Measurements from ENCODE around the gene BBS2. TPM values are rescaled to one million over a fixed set of nuclear protein-coding genes. Genes with fewer than 3 reads are reported as not detected.

BBS2 gene
- total and polyA plus RNA-seq, 2 of the 13 experiments (the other 11 are each of a cell fraction or from before 2014, with no cell fraction given) = 59.7 to 68.3 TPM

DNA sequence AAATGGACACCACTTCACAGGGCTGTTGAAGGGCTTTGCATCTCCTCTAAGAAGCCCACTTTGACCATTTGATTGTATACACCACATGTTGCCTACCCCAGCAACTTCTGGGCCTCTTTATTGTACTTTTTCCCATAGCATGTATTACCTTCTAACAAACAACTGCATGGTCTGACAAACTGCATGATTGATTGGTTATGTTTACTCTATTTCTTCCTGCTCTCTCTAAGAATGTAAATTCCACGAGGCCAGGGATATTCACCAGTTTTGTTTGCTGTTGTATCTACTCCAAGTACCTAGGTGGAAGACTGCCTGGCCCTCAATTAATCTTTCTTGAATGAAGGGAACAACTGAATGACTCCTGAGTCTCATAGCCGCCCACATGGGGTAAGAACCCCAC, 22.2 kb upstream of the BBS2 start (continued):
- TF ChIP-seq SRSF9 (IDR thresholded peaks at IDR 0.05; ENCODE audit: borderline replicate concordance, insufficient read depth, low read depth, low read length, poor library complexity, severe bottlenecking) (no peak), ZNF124 (CRISPR knock-in tag; IDR thresholded peaks at IDR 0.05) (no peak), ZNF629 (CRISPR knock-in tag; conservative IDR thresholded peaks at IDR 0.05) (peak; percentile 47; the same call in 1 of the 2 replicates), GATAD2A (CRISPR knock-in tag; IDR thresholded peaks at IDR 0.05) (no peak), ZNF510 (CRISPR knock-in tag; IDR thresholded peaks at IDR 0.05; ENCODE audit: low read depth) (no peak), RARA (CRISPR knock-in tag; IDR thresholded peaks at IDR 0.05) (peak; percentile 70), CEBPG (CRISPR knock-in tag; IDR thresholded peaks at IDR 0.05) (no peak), ZNF205 (CRISPR knock-in tag; IDR thresholded peaks at IDR 0.05) (no peak), ZNF674 (CRISPR knock-in tag; IDR thresholded peaks at IDR 0.05; ENCODE audit: low read depth) (no peak), ZSCAN31 (CRISPR knock-in tag; IDR thresholded peaks at IDR 0.05; ENCODE audit: low read depth) (no peak), KLF13 (CRISPR knock-in tag; IDR thresholded peaks at IDR 0.05) (no peak)
- TF ChIP-seq, protein P1, sequence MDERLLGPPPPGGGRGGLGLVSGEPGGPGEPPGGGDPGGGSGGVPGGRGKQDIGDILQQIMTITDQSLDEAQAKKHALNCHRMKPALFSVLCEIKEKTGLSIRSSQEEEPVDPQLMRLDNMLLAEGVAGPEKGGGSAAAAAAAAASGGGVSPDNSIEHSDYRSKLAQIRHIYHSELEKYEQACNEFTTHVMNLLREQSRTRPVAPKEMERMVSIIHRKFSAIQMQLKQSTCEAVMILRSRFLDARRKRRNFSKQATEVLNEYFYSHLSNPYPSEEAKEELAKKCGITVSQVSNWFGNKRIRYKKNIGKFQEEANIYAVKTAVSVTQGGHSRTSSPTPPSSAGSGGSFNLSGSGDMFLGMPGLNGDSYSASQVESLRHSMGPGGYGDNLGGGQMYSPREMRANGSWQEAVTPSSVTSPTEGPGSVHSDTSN (CRISPR knock-in tag; IDR thresholded peaks at IDR 0.05) = peak; percentile 61; the same call in 1 of the 2 replicates
- TF ChIP-seq, protein P2, sequence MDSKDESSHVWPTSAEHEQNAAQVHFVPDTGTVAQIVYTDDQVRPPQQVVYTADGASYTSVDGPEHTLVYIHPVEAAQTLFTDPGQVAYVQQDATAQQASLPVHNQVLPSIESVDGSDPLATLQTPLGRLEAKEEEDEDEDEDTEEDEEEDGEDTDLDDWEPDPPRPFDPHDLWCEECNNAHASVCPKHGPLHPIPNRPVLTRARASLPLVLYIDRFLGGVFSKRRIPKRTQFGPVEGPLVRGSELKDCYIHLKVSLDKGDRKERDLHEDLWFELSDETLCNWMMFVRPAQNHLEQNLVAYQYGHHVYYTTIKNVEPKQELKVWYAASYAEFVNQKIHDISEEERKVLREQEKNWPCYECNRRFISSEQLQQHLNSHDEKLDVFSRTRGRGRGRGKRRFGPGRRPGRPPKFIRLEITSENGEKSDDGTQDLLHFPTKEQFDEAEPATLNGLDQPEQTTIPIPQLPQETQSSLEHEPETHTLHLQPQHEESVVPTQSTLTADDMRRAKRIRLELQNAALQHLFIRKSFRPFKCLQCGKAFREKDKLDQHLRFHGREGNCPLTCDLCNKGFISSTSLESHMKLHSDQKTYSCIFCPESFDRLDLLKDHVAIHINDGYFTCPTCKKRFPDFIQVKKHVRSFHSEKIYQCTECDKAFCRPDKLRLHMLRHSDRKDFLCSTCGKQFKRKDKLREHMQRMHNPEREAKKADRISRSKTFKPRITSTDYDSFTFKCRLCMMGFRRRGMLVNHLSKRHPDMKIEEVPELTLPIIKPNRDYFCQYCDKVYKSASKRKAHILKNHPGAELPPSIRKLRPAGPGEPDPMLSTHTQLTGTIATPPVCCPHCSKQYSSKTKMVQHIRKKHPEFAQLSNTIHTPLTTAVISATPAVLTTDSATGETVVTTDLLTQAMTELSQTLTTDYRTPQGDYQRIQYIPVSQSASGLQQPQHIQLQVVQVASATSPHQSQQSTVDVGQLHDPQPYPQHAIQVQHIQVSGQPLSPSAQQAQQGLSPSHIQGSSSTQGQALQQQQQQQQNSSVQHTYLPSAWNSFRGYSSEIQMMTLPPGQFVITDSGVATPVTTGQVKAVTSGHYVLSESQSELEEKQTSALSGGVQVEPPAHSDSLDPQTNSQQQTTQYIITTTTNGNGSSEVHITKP (CRISPR knock-in tag; IDR thresholded peaks at IDR 0.05; ENCODE audit: low read depth) = no peak
- TF ChIP-seq, protein P3, sequence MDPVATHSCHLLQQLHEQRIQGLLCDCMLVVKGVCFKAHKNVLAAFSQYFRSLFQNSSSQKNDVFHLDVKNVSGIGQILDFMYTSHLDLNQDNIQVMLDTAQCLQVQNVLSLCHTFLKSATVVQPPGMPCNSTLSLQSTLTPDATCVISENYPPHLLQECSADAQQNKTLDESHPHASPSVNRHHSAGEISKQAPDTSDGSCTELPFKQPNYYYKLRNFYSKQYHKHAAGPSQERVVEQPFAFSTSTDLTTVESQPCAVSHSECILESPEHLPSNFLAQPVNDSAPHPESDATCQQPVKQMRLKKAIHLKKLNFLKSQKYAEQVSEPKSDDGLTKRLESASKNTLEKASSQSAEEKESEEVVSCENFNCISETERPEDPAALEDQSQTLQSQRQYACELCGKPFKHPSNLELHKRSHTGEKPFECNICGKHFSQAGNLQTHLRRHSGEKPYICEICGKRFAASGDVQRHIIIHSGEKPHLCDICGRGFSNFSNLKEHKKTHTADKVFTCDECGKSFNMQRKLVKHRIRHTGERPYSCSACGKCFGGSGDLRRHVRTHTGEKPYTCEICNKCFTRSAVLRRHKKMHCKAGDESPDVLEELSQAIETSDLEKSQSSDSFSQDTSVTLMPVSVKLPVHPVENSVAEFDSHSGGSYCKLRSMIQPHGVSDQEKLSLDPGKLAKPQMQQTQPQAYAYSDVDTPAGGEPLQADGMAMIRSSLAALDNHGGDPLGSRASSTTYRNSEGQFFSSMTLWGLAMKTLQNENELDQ (CRISPR knock-in tag; IDR thresholded peaks at IDR 0.05; ENCODE audit: borderline replicate concordance) = no peak
- TF ChIP-seq, protein P4, sequence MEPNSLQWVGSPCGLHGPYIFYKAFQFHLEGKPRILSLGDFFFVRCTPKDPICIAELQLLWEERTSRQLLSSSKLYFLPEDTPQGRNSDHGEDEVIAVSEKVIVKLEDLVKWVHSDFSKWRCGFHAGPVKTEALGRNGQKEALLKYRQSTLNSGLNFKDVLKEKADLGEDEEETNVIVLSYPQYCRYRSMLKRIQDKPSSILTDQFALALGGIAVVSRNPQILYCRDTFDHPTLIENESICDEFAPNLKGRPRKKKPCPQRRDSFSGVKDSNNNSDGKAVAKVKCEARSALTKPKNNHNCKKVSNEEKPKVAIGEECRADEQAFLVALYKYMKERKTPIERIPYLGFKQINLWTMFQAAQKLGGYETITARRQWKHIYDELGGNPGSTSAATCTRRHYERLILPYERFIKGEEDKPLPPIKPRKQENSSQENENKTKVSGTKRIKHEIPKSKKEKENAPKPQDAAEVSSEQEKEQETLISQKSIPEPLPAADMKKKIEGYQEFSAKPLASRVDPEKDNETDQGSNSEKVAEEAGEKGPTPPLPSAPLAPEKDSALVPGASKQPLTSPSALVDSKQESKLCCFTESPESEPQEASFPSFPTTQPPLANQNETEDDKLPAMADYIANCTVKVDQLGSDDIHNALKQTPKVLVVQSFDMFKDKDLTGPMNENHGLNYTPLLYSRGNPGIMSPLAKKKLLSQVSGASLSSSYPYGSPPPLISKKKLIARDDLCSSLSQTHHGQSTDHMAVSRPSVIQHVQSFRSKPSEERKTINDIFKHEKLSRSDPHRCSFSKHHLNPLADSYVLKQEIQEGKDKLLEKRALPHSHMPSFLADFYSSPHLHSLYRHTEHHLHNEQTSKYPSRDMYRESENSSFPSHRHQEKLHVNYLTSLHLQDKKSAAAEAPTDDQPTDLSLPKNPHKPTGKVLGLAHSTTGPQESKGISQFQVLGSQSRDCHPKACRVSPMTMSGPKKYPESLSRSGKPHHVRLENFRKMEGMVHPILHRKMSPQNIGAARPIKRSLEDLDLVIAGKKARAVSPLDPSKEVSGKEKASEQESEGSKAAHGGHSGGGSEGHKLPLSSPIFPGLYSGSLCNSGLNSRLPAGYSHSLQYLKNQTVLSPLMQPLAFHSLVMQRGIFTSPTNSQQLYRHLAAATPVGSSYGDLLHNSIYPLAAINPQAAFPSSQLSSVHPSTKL (CRISPR knock-in tag; IDR thresholded peaks at IDR 0.05) = peak; percentile 55; the same call in 1 of the 2 replicates

Data from HepG2 (cell line).